ACC112 (cell line): ENCODE results near the gene JARID2.

Experiments used
- H2AFZ ChIP-seq: fragments of 200-600 bp; sonication (generic); one replicate; pipeline ENCODE4 v1.6.0; 2017; ENCODE audit warnings: antibody characterized with exemption, low read length; ENCODE audit not compliant: unreplicated experiment
- H3K27ac ChIP-seq: fragments of 200-600 bp; sonication (generic); 2 replicates; pipeline ENCODE4 v1.5.1; 2014; ENCODE audit warnings: low read depth, mild to moderate bottlenecking, antibody characterized with exemption, low read length, moderate library complexity
- H3K27me3 ChIP-seq: fragments of 200-600 bp; sonication (generic); 2 replicates; pipeline ENCODE4 v1.6.1; 2014; ENCODE audit warnings: mild to moderate bottlenecking, antibody characterized with exemption, low read length, moderate library complexity, mixed read lengths; ENCODE audit not compliant: insufficient read depth
- H3K36me3 ChIP-seq: fragments of 200-600 bp; sonication (generic); 2 replicates; pipeline ENCODE4 v1.6.1; 2016; ENCODE audit warnings: mild to moderate bottlenecking, antibody characterized with exemption, low read length, moderate library complexity, mixed read lengths; ENCODE audit not compliant: insufficient read depth
- H3K4me1 ChIP-seq: fragments of 200-600 bp; sonication (generic); one replicate; pipeline ENCODE4 v1.6.1; 2016; ENCODE audit warnings: low read length, mixed read lengths; ENCODE audit not compliant: insufficient read depth, unreplicated experiment, control insufficient read depth
- H3K4me3 ChIP-seq: fragments of 200-600 bp; sonication (generic); 2 replicates; pipeline ENCODE4 v1.5.1; 2014; ENCODE audit warnings: mild to moderate bottlenecking, low read depth, low read length
- H3K79me2 ChIP-seq: fragments of 200-600 bp; sonication (generic); one replicate; pipeline ENCODE4 v1.6.0; 2016; ENCODE audit warnings: low read length; ENCODE audit not compliant: control insufficient read depth, unreplicated experiment, insufficient read depth

Gene JARID2

GRCh38 chr6:15470746-15471145 is 224.9 kb downstream of the JARID2 start:
- peaks cover 5% of the 10 kb centered on the region for H3K79me2 ChIP-seq
- H3K27me3 ChIP-seq: no peaks in the 10 kb centered on the region
- H3K4me3 ChIP-seq: no peak overlapping the region
- H3K27ac ChIP-seq: no peak overlapping the region
- peaks cover 17% of the 10 kb centered on the region for H3K4me1 ChIP-seq
- H3K36me3 ChIP-seq: no peaks in the 10 kb centered on the region
- no peak overlapping the region for H2AFZ ChIP-seq

- H3K79me2 ChIP-seq: no peaks in the 10 kb centered on the region
- H2AFZ ChIP-seq: no peak overlapping the region
- H3K36me3 ChIP-seq: no peaks in the 10 kb centered on the region
- peaks cover 27% of the 10 kb centered on the region for H3K4me1 ChIP-seq
- H3K4me3 ChIP-seq: no peak overlapping the region
- H3K27ac ChIP-seq: 0 out of 2 replicates have a peak overlapping the region, but pooled peaks have one; percentile 42
- no peaks in the 10 kb centered on the region for H3K27me3 ChIP-seq
These were observed 226.8 kb downstream of the JARID2 start for GRCh38 chr6:15472621-15473020.

DNA sequence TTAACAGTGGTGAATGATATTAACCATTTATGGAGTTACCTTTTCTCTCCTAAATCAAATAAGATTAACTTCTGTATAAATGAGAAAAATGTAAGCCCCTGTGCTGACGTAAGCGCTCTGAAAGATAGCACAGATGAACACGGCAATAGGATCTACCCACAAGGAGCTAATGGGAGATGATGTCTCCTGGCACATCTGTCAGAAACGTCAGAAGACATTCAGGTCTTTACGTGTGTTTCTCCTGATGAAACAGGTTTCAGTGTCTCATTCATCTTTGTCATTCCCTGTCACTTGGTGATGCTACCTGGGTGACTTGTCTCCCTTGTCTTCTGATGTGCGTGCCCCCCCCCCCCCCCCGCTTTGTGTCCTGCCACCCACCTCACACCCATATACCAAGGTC is 227.3 kb downstream of the JARID2 start:
- H3K36me3 ChIP-seq: no peaks in the 10 kb centered on the region
- no peak overlapping the region for H3K4me3 ChIP-seq
- no peaks in the 10 kb centered on the region for H3K27me3 ChIP-seq
- H3K4me1 ChIP-seq: peaks cover 27% of the 10 kb centered on the region
- no peak overlapping the region for H2AFZ ChIP-seq
- no peaks in the 10 kb centered on the region for H3K79me2 ChIP-seq
- H3K27ac ChIP-seq: peak overlapping the region; percentile 93

- H3K27me3 ChIP-seq: no peaks in the 10 kb centered on the region
- H3K4me3 ChIP-seq: peak overlapping the region; percentile 37; the same call in 1 of the 2 replicates
- no peaks in the 10 kb centered on the region for H3K79me2 ChIP-seq
- no peaks in the 10 kb centered on the region for H3K36me3 ChIP-seq
- no peak overlapping the region for H2AFZ ChIP-seq
- peak overlapping the region; percentile 93 for H3K27ac ChIP-seq
- peaks cover 27% of the 10 kb centered on the region for H3K4me1 ChIP-seq
These were observed 227.9 kb downstream of the JARID2 start for GRCh38 chr6:15473741-15474161.

- H2AFZ ChIP-seq: no peak overlapping the region
- H3K36me3 ChIP-seq: no peaks in the 10 kb centered on the region
These were observed 228.3 kb downstream of the JARID2 start for GRCh38 chr6:15474196-15474595.

DNA sequence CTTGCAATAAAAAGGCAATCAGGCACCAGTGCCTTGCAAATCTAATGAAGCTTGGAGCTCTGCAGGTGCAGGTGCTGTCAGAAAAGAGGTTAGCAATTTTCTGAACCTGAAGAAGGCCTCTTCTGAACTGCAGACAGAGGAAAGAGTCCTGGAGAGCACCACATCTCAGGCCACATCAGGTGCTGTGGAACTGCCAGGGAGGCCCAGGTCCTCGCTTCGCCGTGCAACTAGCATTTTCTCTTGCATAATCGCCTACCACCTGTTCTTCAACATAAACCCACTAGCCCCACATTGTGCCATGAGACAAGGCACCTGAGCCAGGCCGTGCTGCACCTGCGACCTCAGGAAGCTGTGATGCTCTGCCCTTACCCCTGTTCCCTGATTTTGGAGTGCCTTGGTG is 229.4 kb downstream of the JARID2 start:
- Histone ChIP-seq H3K27me3 (no peaks in the 10 kb centered on the region), H3K36me3 (no peaks in the 10 kb centered on the region), H3K4me1 (peaks cover 33% of the 10 kb centered on the region), H3K79me2 (no peaks in the 10 kb centered on the region), H3K4me3 (no peak overlapping the region), H3K27ac (no peak overlapping the region), H2AFZ (no peak overlapping the region)

More at GRCh38 chr6:15474196-15474595, 228.3 kb downstream of the JARID2 start:
- Histone ChIP-seq H3K4me3 (peak overlapping the region; percentile 37; the same call in 1 of the 2 replicates), H3K27ac (peak overlapping the region; percentile 93), H3K79me2 (no peaks in the 10 kb centered on the region), H3K4me1 (peaks cover 27% of the 10 kb centered on the region), H3K27me3 (no peaks in the 10 kb centered on the region)

DNA sequence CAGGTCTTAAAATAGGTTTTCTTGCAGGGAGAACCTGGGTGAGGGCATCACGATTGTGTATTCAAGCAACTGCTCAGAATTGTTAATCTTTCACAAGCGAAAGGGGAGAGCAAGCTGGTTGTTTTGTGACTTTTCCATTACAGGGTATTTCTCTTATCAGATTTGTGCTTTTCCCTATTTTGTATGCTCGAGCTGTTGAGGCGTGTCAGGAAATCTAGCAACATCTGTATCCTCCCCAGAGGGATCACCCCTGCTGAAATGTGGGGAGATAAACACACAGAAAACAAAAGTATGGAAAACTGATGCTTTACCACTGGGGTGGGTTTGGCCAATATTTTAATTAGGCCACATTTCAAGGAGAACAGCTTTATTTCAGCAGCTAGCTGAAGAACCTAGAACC is 230.0 kb downstream of the JARID2 start:
- Histone ChIP-seq H3K79me2 (peaks cover 4% of the 10 kb centered on the region), H3K4me3 (no peak overlapping the region), H2AFZ (no peak overlapping the region), H3K4me1 (peaks cover 33% of the 10 kb centered on the region), H3K27me3 (no peaks in the 10 kb centered on the region), H3K36me3 (peaks cover under 1% of the 10 kb centered on the region; the same call in 1 of the 2 replicates), H3K27ac (no peak overlapping the region)

GRCh38 chr6:15476631-15477380 is 230.9 kb downstream of the JARID2 start:
- Histone ChIP-seq H3K36me3 (peaks cover 4% of the 10 kb centered on the region; the same call in 1 of the 2 replicates), H3K27ac (no peak overlapping the region), H3K4me3 (no peak overlapping the region), H3K27me3 (no peaks in the 10 kb centered on the region), H3K4me1 (peaks cover 33% of the 10 kb centered on the region), H3K79me2 (peaks cover 4% of the 10 kb centered on the region), H2AFZ (no peak overlapping the region)

GRCh38 chr6:15477746-15478145 is 231.9 kb downstream of the JARID2 start:
- no peaks in the 10 kb centered on the region for H3K27me3 ChIP-seq
- H3K27ac ChIP-seq: no peak overlapping the region
- peaks cover 5% of the 10 kb centered on the region for H3K79me2 ChIP-seq
- H2AFZ ChIP-seq: no peak overlapping the region
- H3K4me3 ChIP-seq: no peak overlapping the region
- peaks cover 12% of the 10 kb centered on the region; the same call in 1 of the 2 replicates for H3K36me3 ChIP-seq
- peaks cover 33% of the 10 kb centered on the region for H3K4me1 ChIP-seq

DNA sequence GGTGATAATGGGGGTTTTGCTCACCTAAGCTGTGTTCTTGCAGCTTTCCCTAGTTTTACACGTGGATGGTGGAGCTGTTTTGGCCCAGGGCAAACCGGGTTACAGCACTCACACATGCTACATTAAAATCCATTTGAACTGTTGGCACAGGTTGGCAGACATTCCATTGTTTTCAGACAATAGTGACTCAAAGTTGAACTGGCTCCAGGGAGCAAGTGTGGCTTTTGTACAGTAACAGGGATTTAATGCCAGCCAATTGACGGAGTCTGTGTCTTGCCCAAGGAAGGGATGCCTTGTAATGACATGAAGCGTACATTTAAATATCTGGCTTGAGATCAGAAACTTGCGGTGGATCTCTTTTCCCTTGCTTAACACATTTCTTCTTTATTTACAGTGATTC is 233.9 kb downstream of the JARID2 start:
- peaks cover 19% of the 10 kb centered on the region for H3K4me1 ChIP-seq
- H3K27me3 ChIP-seq: no peaks in the 10 kb centered on the region
- no peak overlapping the region for H2AFZ ChIP-seq
- no peak overlapping the region for H3K4me3 ChIP-seq
- no peak overlapping the region for H3K27ac ChIP-seq
- H3K79me2 ChIP-seq: peaks cover 7% of the 10 kb centered on the region
- peaks cover 19% of the 10 kb centered on the region; the same call in 1 of the 2 replicates for H3K36me3 ChIP-seq

- Histone ChIP-seq H3K79me2 (peaks cover 7% of the 10 kb centered on the region), H3K27me3 (no peaks in the 10 kb centered on the region), H3K27ac (no peak overlapping the region), H2AFZ (no peak overlapping the region), H3K4me3 (no peak overlapping the region), H3K4me1 (peaks cover 16% of the 10 kb centered on the region), H3K36me3 (peaks cover 19% of the 10 kb centered on the region; the same call in 1 of the 2 replicates)
These were observed 234.7 kb downstream of the JARID2 start for GRCh38 chr6:15480525-15480924.
